Measurements from ENCODE around the gene FCHSD2.

GRCh38 chr11:73162196-73162740, 20.1 kb upstream of the FCHSD2 start:
- no peak for TF ChIP-seq POLR2A (IDR thresholded peaks at IDR 0.05)
- TF ChIP-seq CTCF (IDR thresholded peaks at IDR 0.05), result no peak
